HCT116 (cell line): ENCODE measurements around the gene PNPLA5. TPM values are rescaled to one million over a fixed set of nuclear protein-coding genes. Genes with fewer than 3 reads are reported as not detected.

ENCODE experiments used
- ATAC-seq: fragments of 200-7000 bp; cut with Tn5 transposase; 2 replicates; pipeline ENCODE4 v1.9.1; 2020; ENCODE audit warnings: mild to moderate bottlenecking, moderate library complexity
- BruUV-seq: library from RNA; stranded (reverse); fragments of 400-500 nt; replicated peaks from 2 replicates; lab custom pipeline; 2021; lab: Mats Ljungman, UMichigan
- CTCF ChIA-PET: fragments of 300-600 bp; sonication (Branson Sonifier 250); formaldehyde crosslinking; loops from one replicate; lab custom pipeline; 2021; ENCODE audit warnings: antibody characterized with exemption; lab: Charles Lee
- POLR2A ChIA-PET: fragments of 300-600, 350-600 bp; sonication (Branson Sonifier 250); formaldehyde crosslinking; loops from one replicate; lab custom pipeline; 2021; ENCODE audit warnings: antibody characterized with exemption; lab: Charles Lee
- RAD21 ChIA-PET, 2 experiments: fragments of 300-600 bp; sonication (Branson Sonifier 250); formaldehyde crosslinking; loops; one replicate each; lab custom pipeline; 2023; ENCODE audit warnings: low total read pairs in 2 of 2; ENCODE audit not compliant: uncharacterized antibody in 2 of 2, unreplicated experiment in 2 of 2, low non-redundant PET in 1 of 2; lab: Charles Lee
- DNase-seq: peaks from one replicate; pipeline ENCODE4 v3.0.0-alpha.2; 2010; ENCODE audit warnings: low read depth, low spot score
- H2AFZ ChIP-seq: fragments of 200-600 bp; shearing (Covaris generic), sonication (generic); 2 replicates; pipeline ENCODE4 v1.6.1; 2017; ENCODE audit warnings: low read depth, mixed run types, mixed read lengths, antibody characterized with exemption, low read length; ENCODE audit not compliant: poor library complexity, severe bottlenecking
- H3K27ac ChIP-seq: 2 replicates; pipeline ENCODE4 v1.5.1; 2012; ENCODE audit warnings: low read depth, low read length
- H3K27me3 ChIP-seq: fragments of 200-600 bp; sonication (generic); 2 replicates; pipeline ENCODE4 v1.6.1; 2016; ENCODE audit warnings: mixed run types, low read length, mixed read lengths; ENCODE audit not compliant: insufficient read depth
- H3K36me3 ChIP-seq, 2 experiments: fragments of 200-500 bp in 1 of 2; fragments of 200-600 bp in 1 of 2; sonication (Bioruptor generic) in 1 of 2; sonication (generic) in 1 of 2; 2 replicates each; pipeline versions ENCODE4 v1.5.1 to v1.6.1; 2014 to 2016; ENCODE audit warnings: low read length in 2 of 2, inconsistent platforms in 1 of 2, mixed read lengths in 1 of 2, mixed run types in 1 of 2; ENCODE audit not compliant: insufficient read depth in 2 of 2, control insufficient read depth in 1 of 2
- H3K4me1 ChIP-seq, 2 experiments: fragments of 200-600 bp in 1 of 2; sonication (generic) in 1 of 2; 2 replicates each; pipeline versions ENCODE4 v1.5.1 to v1.6.1; 2012 to 2017; ENCODE audit warnings: low read length in 2 of 2, inconsistent platforms in 1 of 2, mild to moderate bottlenecking in 1 of 2, mixed read lengths in 1 of 2, mixed run types in 1 of 2, moderate library complexity in 1 of 2; ENCODE audit not compliant: insufficient read depth in 2 of 2, control insufficient read depth in 1 of 2
- H3K4me2 ChIP-seq: fragments of 200-600 bp; sonication (generic); 2 replicates; pipeline ENCODE4 v1.6.1; 2017; ENCODE audit warnings: mixed run types, low read length, mixed read lengths
- H3K4me3 ChIP-seq, 2 experiments: fragments of 200-600 bp in 1 of 2; sonication (generic) in 1 of 2; replicated peaks in 1 of 2; 2 replicates each; pipeline ENCODE4 v1.5.1; 2011 to 2016; ENCODE audit warnings: low read length in 2 of 2, control low read depth in 1 of 2, low read depth in 1 of 2, mild to moderate bottlenecking in 1 of 2, mixed read lengths in 1 of 2, mixed run types in 1 of 2
- H3K79me2 ChIP-seq: fragments of 200-600 bp; sonication (generic); 2 replicates; pipeline ENCODE4 v1.6.1; 2017; ENCODE audit warnings: mild to moderate bottlenecking, mixed run types, low read length, moderate library complexity, mixed read lengths; ENCODE audit not compliant: insufficient read depth
- H3K9ac ChIP-seq: fragments of 200-600 bp; sonication (generic); 2 replicates; pipeline ENCODE4 v1.6.1; 2016; ENCODE audit warnings: low read length, mixed read lengths
- H3K9me2 ChIP-seq: fragments of 200-600 bp; sonication (generic), shearing (Covaris generic); 2 replicates; pipeline ENCODE4 v1.6.1; 2017; ENCODE audit warnings: mixed run types, mild to moderate bottlenecking, moderate library complexity; ENCODE audit not compliant: insufficient read depth
- H3K9me3 ChIP-seq, 2 experiments: fragments of 200-500 bp in 1 of 2; fragments of 200-600 bp in 1 of 2; sonication (Bioruptor generic) in 1 of 2; sonication (generic) in 1 of 2; 2 replicates each; pipeline ENCODE4 v1.6.1; 2014 to 2017; ENCODE audit warnings: low read length in 2 of 2, mixed read lengths in 2 of 2, inconsistent platforms in 1 of 2, low read depth in 1 of 2, mild to moderate bottlenecking in 1 of 2, mixed run types in 1 of 2, moderate library complexity in 1 of 2; ENCODE audit not compliant: control insufficient read depth in 1 of 2, insufficient read depth in 1 of 2
- H4K20me1 ChIP-seq: fragments of 200-600 bp; sonication (generic), shearing (Covaris generic); 2 replicates; pipeline ENCODE4 v1.6.1; 2017; ENCODE audit warnings: mixed run types, mild to moderate bottlenecking, moderate library complexity; ENCODE audit not compliant: insufficient read depth
- CBX3 ChIP-seq: IDR thresholded peaks from 2 replicates; pipeline ENCODE4 v1.6.1; 2012; ENCODE audit warnings: low read depth
- CEBPB ChIP-seq: IDR thresholded peaks from 2 replicates; pipeline ENCODE4 v1.6.1; 2012; ENCODE audit warnings: low read depth
- EGR1 ChIP-seq: IDR thresholded peaks from 2 replicates; pipeline ENCODE4 v1.6.1; 2012; ENCODE audit warnings: low read depth
- ELF1 ChIP-seq: IDR thresholded peaks from 2 replicates; pipeline ENCODE4 v1.6.1; 2012; ENCODE audit warnings: low read depth, borderline replicate concordance
- EZH2 ChIP-seq: fragments of 200-600 bp; sonication (generic); IDR thresholded peaks from 2 replicates; pipeline ENCODE4 v1.6.1; 2017; ENCODE audit warnings: antibody characterized with exemption, mixed run types
- EZH2phosphoT487 ChIP-seq: fragments of 200-600 bp; IDR thresholded peaks from 2 replicates; pipeline ENCODE4 v1.6.1; 2018; ENCODE audit warnings: antibody characterized with exemption, borderline replicate concordance
- FOSL1 ChIP-seq: IDR thresholded peaks from 2 replicates; pipeline ENCODE4 v1.6.1; 2012; ENCODE audit warnings: low read depth
- JUND ChIP-seq: IDR thresholded peaks from 2 replicates; pipeline ENCODE4 v1.6.1; 2012
- POLR2A ChIP-seq: IDR thresholded peaks from 2 replicates; pipeline ENCODE4 v1.7.0; 2011; ENCODE audit warnings: borderline replicate concordance; ENCODE audit not compliant: insufficient read depth, insufficient read length; ENCODE audit errors: extremely low read depth
- POLR2AphosphoS5 ChIP-seq: IDR thresholded peaks from 2 replicates; pipeline ENCODE4 v1.6.1; 2011; ENCODE audit warnings: mild to moderate bottlenecking, low read depth, low read length, moderate library complexity
- RAD21 ChIP-seq: IDR thresholded peaks from 2 replicates; pipeline ENCODE4 v1.6.1; 2012; ENCODE audit warnings: low read depth, mild to moderate bottlenecking
- SIN3A ChIP-seq: IDR thresholded peaks from 2 replicates; pipeline ENCODE4 v1.6.1; 2012; ENCODE audit warnings: low read depth
- SP1 ChIP-seq: IDR thresholded peaks from 2 replicates; pipeline ENCODE4 v1.6.1; 2012; ENCODE audit warnings: low read depth
- SRF ChIP-seq: IDR thresholded peaks from 2 replicates; pipeline ENCODE4 v1.6.1; 2012; ENCODE audit warnings: low read depth
- TCF7L2 ChIP-seq: IDR thresholded peaks from 2 replicates; pipeline ENCODE4 v1.7.0; 2011; ENCODE audit warnings: borderline replicate concordance, inconsistent platforms; ENCODE audit not compliant: insufficient read depth, insufficient read length; ENCODE audit errors: extremely low read depth
- YY1 ChIP-seq: IDR thresholded peaks from 2 replicates; pipeline ENCODE4 v1.6.1; 2011; ENCODE audit warnings: low read length, low read depth, moderate library complexity, mild to moderate bottlenecking; ENCODE audit not compliant: insufficient replicate concordance; ENCODE audit errors: extremely low read depth
- ZFX ChIP-seq: fragments of 450-650 bp; IDR thresholded peaks from 2 replicates; pipeline ENCODE4 v1.6.1; 2017
- ZNF274 ChIP-seq: fragments of 200-500 bp; sonication (Bioruptor generic); IDR thresholded peaks from 2 replicates; pipeline ENCODE4 v1.6.1; 2014; ENCODE audit warnings: mild to moderate bottlenecking, low read depth, low read length, inconsistent platforms
- intact Hi-C: fragments of 100-400 bp; cut with micrococcal nuclease; formaldehyde crosslinking; loops from 2 replicates; pipeline ENCODE4 v1.10.0; 2022
- total RNA-seq: library from RNA; stranded (reverse); gene quantifications from one replicate; pipeline ENCODE4 v1.2.1, GENCODE V29; 2021; ENCODE audit not compliant: unreplicated experiment
- TF ChIP-seq, protein P1 (sequence below): IDR thresholded peaks from 2 replicates; pipeline ENCODE4 v1.6.1; 2012
- TF ChIP-seq, protein P2 (sequence below): IDR thresholded peaks from 2 replicates; pipeline ENCODE4 v1.6.1; 2012
- TF ChIP-seq, protein P3 (sequence below): IDR thresholded peaks from 2 replicates; pipeline ENCODE4 v1.6.1; 2011; ENCODE audit warnings: mild to moderate bottlenecking, low read length, moderate library complexity; ENCODE audit not compliant: insufficient replicate concordance; ENCODE audit errors: extremely low read depth
- TF ChIP-seq, protein P4 (sequence below): IDR thresholded peaks from 2 replicates; pipeline ENCODE4 v1.6.1; 2012; ENCODE audit warnings: low read depth

Gene PNPLA5
- total RNA-seq, 1 experiment from 2014 or later: 2.9 TPM

DNA sequence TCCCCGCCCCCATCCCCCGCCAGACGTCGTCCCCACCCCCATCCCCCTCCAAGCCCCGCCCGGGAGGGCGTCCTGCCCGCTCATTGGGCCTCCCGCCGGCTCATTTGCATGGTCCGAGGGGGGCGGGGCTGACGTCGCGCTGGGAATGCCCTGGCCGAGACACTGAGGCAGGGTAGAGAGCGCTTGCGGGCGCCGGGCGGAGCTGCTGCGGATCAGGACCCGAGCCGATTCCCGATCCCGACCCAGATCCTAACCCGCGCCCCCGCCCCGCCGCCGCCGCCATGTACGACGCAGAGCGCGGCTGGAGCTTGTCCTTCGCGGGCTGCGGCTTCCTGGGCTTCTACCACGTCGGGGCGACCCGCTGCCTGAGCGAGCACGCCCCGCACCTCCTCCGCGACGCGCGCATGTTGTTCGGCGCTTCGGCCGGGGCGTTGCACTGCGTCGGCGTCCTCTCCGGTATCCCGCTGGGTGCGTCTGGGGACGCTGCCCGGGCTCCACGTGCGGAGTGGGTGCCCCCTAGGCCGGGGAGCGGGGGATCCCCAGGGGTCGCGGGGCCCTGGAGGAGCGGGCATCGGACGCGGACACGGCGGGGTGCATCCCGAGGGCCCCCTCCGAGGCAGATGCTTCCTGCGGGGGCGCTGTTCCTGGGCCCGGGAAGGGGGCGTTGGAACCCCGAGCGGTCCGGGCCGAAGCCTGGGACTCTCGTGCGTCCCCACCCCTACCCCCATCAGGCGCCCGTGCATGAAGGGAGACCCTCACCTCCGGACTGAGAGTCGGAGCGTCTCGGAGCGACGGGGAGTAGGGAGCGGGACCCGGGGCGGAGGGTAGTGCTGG lies 32.0 kb upstream of the PNPLA5 start, which contains the start of gene PNPLA3:
TSS of gene PNPLA3 (plus strand) at position 175 of the 834 bp plus-strand sequence. CDS start at position 282, 107 bp downstream.
- Histone ChIP-seq H3K9ac (peak within 1 kb of the TSS; percentile 80), H3K4me3 (peak within 1 kb of the TSS; percentile 69 to 71), H3K4me2 (peak within 1 kb of the TSS; percentile 98), H3K27me3 (no peaks in the 10 kb centered on the region), H3K27ac (peak within 1 kb of the TSS; percentile 90), H3K9me3 (no peaks in the 10 kb centered on the region), H3K79me2 (no peaks in the 10 kb centered on the region), H4K20me1 (no peaks in the 10 kb centered on the region), H3K9me2 (no peaks in the 10 kb centered on the region), H3K36me3 (no peaks in the 10 kb centered on the region), H3K4me1 (peaks cover 40 to 46% of the 10 kb centered on the region in 2 experiments), H2AFZ (peak within 1 kb of the TSS; percentile 98)
- intact Hi-C loops: no loop called here
- POLR2A ChIA-PET: interaction anchor here (0.7 to 1.7 kb wide), 4 partner anchors 9 to 753 kb away, joined by 3 to 4 read pairs (median 4); partner anchors contain the start of gene SAMM50
- no TSS peak for BruUV-seq
- CTCF ChIA-PET: interaction anchor here (1.0 to 2.1 kb wide), 4 partner anchors 21 to 41 kb away, joined by 4 to 13 read pairs (median 5); no protein-coding TSS in a partner anchor
- DNase-seq: peak; percentile 57
- ATAC-seq: peak; percentile 86
- RAD21 ChIA-PET: no interaction called here
- TF ChIP-seq CEBPB (no peak), SRF (no peak), ELF1 (no peak), EZH2phosphoT487 (no peak), ZNF274 (no peak), TCF7L2 (no peak), EGR1 (no peak), YY1 (no peak), RAD21 (no peak), SP1 (peak; percentile 32; the same call in 1 of the 2 replicates), SIN3A (peak; percentile 53; the same call in 1 of the 2 replicates), FOSL1 (no peak), CBX3 (no peak), ZFX (peak; percentile 78), JUND (no peak), POLR2AphosphoS5 (peak; percentile 83), POLR2A (peak; percentile 81), EZH2 (no peak)
- TF ChIP-seq, protein P1, sequence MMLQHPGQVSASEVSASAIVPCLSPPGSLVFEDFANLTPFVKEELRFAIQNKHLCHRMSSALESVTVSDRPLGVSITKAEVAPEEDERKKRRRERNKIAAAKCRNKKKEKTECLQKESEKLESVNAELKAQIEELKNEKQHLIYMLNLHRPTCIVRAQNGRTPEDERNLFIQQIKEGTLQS: no peak
- TF ChIP-seq, protein P2, sequence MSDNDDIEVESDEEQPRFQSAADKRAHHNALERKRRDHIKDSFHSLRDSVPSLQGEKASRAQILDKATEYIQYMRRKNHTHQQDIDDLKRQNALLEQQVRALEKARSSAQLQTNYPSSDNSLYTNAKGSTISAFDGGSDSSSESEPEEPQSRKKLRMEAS: peak; percentile 82
- TF ChIP-seq, protein P3, sequence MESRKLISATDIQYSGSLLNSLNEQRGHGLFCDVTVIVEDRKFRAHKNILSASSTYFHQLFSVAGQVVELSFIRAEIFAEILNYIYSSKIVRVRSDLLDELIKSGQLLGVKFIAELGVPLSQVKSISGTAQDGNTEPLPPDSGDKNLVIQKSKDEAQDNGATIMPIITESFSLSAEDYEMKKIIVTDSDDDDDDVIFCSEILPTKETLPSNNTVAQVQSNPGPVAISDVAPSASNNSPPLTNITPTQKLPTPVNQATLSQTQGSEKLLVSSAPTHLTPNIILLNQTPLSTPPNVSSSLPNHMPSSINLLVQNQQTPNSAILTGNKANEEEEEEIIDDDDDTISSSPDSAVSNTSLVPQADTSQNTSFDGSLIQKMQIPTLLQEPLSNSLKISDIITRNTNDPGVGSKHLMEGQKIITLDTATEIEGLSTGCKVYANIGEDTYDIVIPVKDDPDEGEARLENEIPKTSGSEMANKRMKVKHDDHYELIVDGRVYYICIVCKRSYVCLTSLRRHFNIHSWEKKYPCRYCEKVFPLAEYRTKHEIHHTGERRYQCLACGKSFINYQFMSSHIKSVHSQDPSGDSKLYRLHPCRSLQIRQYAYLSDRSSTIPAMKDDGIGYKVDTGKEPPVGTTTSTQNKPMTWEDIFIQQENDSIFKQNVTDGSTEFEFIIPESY: no peak
- TF ChIP-seq, protein P4, sequence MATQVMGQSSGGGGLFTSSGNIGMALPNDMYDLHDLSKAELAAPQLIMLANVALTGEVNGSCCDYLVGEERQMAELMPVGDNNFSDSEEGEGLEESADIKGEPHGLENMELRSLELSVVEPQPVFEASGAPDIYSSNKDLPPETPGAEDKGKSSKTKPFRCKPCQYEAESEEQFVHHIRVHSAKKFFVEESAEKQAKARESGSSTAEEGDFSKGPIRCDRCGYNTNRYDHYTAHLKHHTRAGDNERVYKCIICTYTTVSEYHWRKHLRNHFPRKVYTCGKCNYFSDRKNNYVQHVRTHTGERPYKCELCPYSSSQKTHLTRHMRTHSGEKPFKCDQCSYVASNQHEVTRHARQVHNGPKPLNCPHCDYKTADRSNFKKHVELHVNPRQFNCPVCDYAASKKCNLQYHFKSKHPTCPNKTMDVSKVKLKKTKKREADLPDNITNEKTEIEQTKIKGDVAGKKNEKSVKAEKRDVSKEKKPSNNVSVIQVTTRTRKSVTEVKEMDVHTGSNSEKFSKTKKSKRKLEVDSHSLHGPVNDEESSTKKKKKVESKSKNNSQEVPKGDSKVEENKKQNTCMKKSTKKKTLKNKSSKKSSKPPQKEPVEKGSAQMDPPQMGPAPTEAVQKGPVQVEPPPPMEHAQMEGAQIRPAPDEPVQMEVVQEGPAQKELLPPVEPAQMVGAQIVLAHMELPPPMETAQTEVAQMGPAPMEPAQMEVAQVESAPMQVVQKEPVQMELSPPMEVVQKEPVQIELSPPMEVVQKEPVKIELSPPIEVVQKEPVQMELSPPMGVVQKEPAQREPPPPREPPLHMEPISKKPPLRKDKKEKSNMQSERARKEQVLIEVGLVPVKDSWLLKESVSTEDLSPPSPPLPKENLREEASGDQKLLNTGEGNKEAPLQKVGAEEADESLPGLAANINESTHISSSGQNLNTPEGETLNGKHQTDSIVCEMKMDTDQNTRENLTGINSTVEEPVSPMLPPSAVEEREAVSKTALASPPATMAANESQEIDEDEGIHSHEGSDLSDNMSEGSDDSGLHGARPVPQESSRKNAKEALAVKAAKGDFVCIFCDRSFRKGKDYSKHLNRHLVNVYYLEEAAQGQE: no peak
